A673 (cell line): ENCODE results near the gene CDC42EP2.

Experiments used
- EZH2 ChIP-seq: fragments of 200-600 bp; sonication (generic); IDR thresholded peaks from 2 replicates; pipeline ENCODE4 v1.6.1; 2017; ENCODE audit warnings: borderline replicate concordance, low read depth, mild to moderate bottlenecking, mixed read lengths, antibody characterized with exemption, low read length; ENCODE audit not compliant: poor library complexity, severe bottlenecking
- TF ChIP-seq, protein P1 (sequence below): fragments of 300-800, 200-600 bp; sonication (generic); conservative IDR thresholded peaks from 2 replicates; pipeline ENCODE4 v1.5.1; 2017; ENCODE audit warnings: low read depth, mild to moderate bottlenecking, antibody characterized with exemption, low read length, moderate library complexity, mixed read lengths

DNA sequence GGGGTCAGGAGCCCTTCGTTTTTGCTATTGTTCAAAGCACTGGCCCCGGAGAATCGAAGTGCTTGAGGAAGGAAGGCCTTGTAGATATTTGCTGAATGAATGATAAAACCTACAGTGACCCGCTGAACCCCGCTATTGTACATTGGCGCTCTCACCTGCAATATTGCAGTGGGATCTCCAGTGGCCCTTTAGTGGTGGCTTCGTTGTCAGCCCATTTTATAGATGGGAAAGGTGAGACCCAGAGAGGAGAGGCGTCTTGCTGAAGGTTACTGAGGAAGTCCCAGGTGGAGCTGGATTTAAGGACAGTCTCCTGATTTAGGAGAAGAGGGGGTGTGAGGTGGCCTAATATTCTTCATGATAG lies 1.2 kb downstream of the CDC42EP2 start:
- TF ChIP-seq, protein P1, sequence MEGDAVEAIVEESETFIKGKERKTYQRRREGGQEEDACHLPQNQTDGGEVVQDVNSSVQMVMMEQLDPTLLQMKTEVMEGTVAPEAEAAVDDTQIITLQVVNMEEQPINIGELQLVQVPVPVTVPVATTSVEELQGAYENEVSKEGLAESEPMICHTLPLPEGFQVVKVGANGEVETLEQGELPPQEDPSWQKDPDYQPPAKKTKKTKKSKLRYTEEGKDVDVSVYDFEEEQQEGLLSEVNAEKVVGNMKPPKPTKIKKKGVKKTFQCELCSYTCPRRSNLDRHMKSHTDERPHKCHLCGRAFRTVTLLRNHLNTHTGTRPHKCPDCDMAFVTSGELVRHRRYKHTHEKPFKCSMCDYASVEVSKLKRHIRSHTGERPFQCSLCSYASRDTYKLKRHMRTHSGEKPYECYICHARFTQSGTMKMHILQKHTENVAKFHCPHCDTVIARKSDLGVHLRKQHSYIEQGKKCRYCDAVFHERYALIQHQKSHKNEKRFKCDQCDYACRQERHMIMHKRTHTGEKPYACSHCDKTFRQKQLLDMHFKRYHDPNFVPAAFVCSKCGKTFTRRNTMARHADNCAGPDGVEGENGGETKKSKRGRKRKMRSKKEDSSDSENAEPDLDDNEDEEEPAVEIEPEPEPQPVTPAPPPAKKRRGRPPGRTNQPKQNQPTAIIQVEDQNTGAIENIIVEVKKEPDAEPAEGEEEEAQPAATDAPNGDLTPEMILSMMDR: peak; percentile 5; the same call in 1 of the 2 replicates
- no peak for TF ChIP-seq EZH2
